RWPE2 (cell line): ENCODE measurements around the gene NFYB.
"Not testable (repeated sequence)": the region's sequence is repeated elsewhere in the genome, so short reads cannot be mapped to it uniquely, and the experiment has no call there.

Experiments
- ATAC-seq: fragments of 200-7000 bp; cut with Tn5 transposase; 3 replicates; pipeline ENCODE4 v1.9.1; 2021; ENCODE audit warnings: low read depth
- DNase-seq: peaks from one replicate; pipeline ENCODE4 v3.0.0-alpha.2; 2020; ENCODE audit warnings: low spot score
- H3K27ac ChIP-seq: fragments of 450-650 bp; 2 replicates; pipeline ENCODE4 v1.5.1; 2017; ENCODE audit warnings: mild to moderate bottlenecking; ENCODE audit not compliant: poor library complexity, severe bottlenecking
- H3K27me3 ChIP-seq: fragments of 250-450 bp; sonication (Bioruptor Pico); 2 replicates; pipeline ENCODE4 v1.5.1; 2021; ENCODE audit warnings: mild to moderate bottlenecking, moderate library complexity; ENCODE audit not compliant: insufficient read depth, poor library complexity, severe bottlenecking
- H3K36me3 ChIP-seq: fragments of 250-450 bp; sonication (Bioruptor Pico); 2 replicates; pipeline ENCODE4 v1.5.1; 2020; ENCODE audit warnings: low read depth, mild to moderate bottlenecking, moderate library complexity
- H3K4me1 ChIP-seq: fragments of 250-450 bp; sonication (Bioruptor Pico); 2 replicates; pipeline ENCODE4 v1.5.1; 2021; ENCODE audit warnings: mild to moderate bottlenecking, moderate library complexity; ENCODE audit not compliant: insufficient read depth, poor library complexity, severe bottlenecking
- H3K4me3 ChIP-seq: fragments of 250-450 bp; sonication (Bioruptor Pico); 2 replicates; pipeline ENCODE4 v1.5.1; 2021; ENCODE audit warnings: mild to moderate bottlenecking, moderate library complexity; ENCODE audit not compliant: severe bottlenecking
- H3K9me3 ChIP-seq: fragments of 250-450 bp; sonication (Bioruptor Pico); 2 replicates; pipeline ENCODE4 v1.5.1; 2021; ENCODE audit warnings: mild to moderate bottlenecking, moderate library complexity; ENCODE audit not compliant: severe bottlenecking
- TF ChIP-seq, protein P1 (sequence below): fragments of 450-650 bp; IDR thresholded peaks from one replicate; pipeline ENCODE4 v1.5.1; 2017; ENCODE audit warnings: mild to moderate bottlenecking, moderate library complexity; ENCODE audit not compliant: poor library complexity, severe bottlenecking

The NFYB gene

GRCh38 chr12:104122298-104122697, 15.7 kb downstream of the NFYB start:
- H3K4me1 ChIP-seq = no peaks in the 10 kb centered on the region
- TF ChIP-seq, protein P1, sequence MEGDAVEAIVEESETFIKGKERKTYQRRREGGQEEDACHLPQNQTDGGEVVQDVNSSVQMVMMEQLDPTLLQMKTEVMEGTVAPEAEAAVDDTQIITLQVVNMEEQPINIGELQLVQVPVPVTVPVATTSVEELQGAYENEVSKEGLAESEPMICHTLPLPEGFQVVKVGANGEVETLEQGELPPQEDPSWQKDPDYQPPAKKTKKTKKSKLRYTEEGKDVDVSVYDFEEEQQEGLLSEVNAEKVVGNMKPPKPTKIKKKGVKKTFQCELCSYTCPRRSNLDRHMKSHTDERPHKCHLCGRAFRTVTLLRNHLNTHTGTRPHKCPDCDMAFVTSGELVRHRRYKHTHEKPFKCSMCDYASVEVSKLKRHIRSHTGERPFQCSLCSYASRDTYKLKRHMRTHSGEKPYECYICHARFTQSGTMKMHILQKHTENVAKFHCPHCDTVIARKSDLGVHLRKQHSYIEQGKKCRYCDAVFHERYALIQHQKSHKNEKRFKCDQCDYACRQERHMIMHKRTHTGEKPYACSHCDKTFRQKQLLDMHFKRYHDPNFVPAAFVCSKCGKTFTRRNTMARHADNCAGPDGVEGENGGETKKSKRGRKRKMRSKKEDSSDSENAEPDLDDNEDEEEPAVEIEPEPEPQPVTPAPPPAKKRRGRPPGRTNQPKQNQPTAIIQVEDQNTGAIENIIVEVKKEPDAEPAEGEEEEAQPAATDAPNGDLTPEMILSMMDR = no peak
- H3K9me3 ChIP-seq = no peaks in the 10 kb centered on the region
- peaks cover 100% of the 10 kb centered on the region for H3K36me3 ChIP-seq
- DNase-seq (no peak), ATAC-seq (no peak)
- no peaks in the 10 kb centered on the region for H3K27me3 ChIP-seq
- H3K27ac ChIP-seq = no peak overlapping the region
- no peak overlapping the region for H3K4me3 ChIP-seq

DNA sequence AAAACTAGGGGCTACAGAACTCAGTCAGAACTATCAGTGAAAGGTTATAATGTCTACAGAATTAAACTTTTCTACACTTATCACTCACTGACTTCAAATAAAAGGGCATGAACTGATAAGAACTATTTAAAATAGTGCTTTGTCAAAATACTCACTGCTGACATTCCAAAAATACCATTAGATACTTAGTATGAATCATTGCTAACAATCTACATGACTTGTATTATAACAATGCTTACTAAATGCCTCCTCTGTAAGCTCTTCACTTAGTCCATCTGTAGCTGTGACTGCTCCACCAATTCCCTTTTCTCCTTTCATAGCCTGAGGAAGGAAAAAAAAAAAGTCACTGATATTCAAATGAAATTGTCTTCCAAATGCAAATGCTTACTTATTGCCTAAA, 17.0 kb downstream of the NFYB start:
- Histone ChIP-seq H3K27me3 (no peaks in the 10 kb centered on the region), H3K27ac (peak overlapping the region; percentile 30), H3K4me3 (no peak overlapping the region), H3K4me1 (no peaks in the 10 kb centered on the region), H3K36me3 (peaks cover 97% of the 10 kb centered on the region), H3K9me3 (no peaks in the 10 kb centered on the region)
- no peak for DNase-seq
- ATAC-seq = peak; percentile 93
- TF ChIP-seq, protein P1 = no peak

GRCh38 chr12:104115587-104115975, 22.4 kb downstream of the NFYB start:
- Histone ChIP-seq H3K9me3 (no peaks in the 10 kb centered on the region), H3K27me3 (no peaks in the 10 kb centered on the region), H3K27ac (no peak overlapping the region), H3K4me3 (no peak overlapping the region), H3K4me1 (no peaks in the 10 kb centered on the region), H3K36me3 (peaks cover 55% of the 10 kb centered on the region)
- ATAC-seq = no peak
- TF ChIP-seq, protein P1 = no peak
- DNase-seq = no peak

- H3K27ac ChIP-seq, DNase-seq, ATAC-seq, H3K9me3 ChIP-seq, H3K4me3 ChIP-seq, H3K27me3 ChIP-seq, H3K4me1 ChIP-seq: not testable (repeated sequence)
- peaks cover 54% of the 10 kb centered on the region for H3K36me3 ChIP-seq
Measured at GRCh38 chr12:104114834-104115586, 23.0 kb downstream of the NFYB start.

- no peak for DNase-seq
- H3K4me1 ChIP-seq = no peaks in the 10 kb centered on the region
- H3K27ac ChIP-seq = no peak overlapping the region
- ATAC-seq = no peak
- TF ChIP-seq, protein P1 = peak; percentile 77
- no peaks in the 10 kb centered on the region for H3K27me3 ChIP-seq
- H3K36me3 ChIP-seq = peaks cover 12% of the 10 kb centered on the region; the same call in 1 of the 2 replicates
- no peak overlapping the region for H3K4me3 ChIP-seq
- H3K9me3 ChIP-seq = no peaks in the 10 kb centered on the region
Measured at GRCh38 chr12:104109446-104110271, 28.4 kb downstream of the NFYB start.
